ENCODE measurements around the gene MEIOSIN.
"Not testable (repeated sequence)": the region's sequence is repeated elsewhere in the genome, so short reads cannot be mapped to it uniquely, and the experiment has no call there.

MEIOSIN gene

DNA sequence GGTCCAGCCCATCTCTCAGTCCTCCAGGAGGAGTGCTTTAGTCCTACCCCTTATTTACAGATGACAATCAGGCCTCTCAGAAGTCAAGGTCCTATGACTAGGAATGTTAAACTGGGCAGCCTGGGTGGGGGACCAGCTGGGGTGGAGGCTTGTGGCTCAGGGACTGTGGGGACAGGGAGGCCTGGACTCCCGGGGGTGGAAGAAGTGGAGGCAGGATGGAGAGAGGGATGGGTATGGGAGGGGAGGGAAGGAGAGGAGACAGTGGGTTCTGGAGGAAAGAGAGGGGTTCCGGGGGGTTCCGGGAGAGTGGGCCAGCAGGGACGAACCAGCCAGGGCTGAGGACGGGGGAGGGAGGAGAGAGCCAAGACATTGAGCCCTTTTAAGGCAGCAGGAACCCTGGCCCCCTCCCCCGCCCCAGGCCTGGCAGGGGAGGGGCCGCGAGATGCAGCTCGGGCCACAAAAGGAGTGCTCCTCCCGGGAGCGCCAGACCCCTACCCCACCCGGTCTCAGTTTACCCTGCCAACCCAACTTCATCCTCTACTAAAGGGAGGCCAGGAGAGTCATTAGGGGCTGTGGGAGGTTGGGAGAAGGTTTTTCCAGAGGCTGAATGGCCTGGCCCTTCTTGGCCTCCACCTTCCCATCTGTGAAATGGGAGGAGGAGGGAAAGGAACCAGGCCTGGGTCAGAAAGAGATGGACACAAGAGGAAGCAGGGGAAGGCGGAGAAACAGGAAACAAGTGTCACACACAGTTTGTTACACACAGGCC lies 47.4 kb downstream of the MEIOSIN start:
- no peak for DNase-seq

DNA sequence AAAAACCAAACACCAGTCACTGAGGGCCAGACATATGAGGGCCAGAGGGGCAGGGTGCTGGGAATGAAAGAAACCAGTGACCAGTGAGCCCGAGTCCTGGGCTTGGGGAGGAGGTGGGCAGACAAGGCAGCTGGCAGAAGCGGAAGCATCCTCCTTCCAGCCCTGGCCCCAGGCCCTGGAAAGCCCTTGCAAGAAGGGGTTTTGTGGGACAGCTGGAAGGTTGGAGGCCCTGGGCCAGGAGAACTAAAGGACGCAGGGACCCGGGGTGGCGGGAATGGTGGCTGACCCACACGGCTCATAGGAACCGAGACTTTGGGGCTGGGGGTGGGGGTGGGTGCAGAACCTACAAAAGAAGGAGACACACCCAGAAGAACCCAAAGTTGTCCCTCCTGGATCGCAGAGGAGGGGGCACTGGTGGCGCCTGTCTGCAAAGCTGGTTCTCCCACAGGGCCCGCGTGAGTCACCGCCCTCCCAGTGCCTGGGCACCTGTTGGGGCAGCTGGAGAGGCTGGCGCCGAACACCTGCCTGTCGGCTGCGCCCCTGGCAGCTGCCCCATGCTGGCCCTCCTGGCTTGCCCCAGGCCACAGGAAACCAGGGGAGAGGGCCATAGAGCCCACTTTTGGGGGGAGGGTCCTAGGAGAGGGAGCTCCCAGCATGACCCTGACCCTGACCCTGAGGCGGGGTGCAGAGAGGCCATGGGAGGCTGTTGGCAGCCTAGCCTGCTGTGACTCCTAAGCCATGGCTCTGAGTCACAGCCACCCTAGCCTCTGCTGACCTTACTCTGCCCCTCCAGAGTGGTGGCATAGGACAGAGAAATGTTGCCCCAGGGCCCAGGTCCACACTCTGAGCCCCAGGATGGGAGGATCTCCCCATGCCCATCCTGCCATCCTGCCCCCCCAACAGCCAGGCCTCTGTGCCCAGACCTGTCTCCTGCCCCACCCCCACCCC lies 48.2 kb downstream of the MEIOSIN start:
- no peak for DNase-seq

DNA sequence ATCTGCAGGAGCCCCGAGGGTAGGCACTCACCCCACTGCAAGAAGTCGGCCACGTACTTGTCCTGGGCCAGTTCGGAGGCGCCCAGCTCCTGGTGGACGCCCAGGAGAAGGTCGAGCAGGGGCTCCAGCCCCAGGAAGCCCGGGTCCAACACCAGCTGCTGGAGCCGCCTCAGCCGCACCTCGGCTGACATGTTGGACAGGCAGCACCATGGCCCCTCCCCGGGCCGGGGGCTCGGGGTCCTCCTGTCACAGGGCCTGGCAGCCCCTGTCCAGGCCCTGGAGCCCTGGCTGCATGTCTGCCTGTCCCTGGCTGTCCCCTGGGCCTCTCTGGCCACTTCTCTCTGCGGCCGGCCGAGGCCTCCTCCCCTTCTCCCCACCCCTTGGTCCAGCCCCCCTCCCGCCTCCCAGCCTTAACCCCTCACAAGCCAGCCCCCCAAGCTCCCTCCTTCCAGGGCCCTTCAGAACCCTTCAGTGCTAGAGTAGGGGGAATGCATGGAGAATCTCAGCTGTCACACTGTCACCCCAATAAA lies 49.0 kb downstream of the MEIOSIN start, which contains the start of gene DMPK:
TSS of gene DMPK (minus strand) at position 329 of the 530 bp plus-strand sequence. CDS start at position 191, 138 bp downstream.
- no peak for DNase-seq

DNA sequence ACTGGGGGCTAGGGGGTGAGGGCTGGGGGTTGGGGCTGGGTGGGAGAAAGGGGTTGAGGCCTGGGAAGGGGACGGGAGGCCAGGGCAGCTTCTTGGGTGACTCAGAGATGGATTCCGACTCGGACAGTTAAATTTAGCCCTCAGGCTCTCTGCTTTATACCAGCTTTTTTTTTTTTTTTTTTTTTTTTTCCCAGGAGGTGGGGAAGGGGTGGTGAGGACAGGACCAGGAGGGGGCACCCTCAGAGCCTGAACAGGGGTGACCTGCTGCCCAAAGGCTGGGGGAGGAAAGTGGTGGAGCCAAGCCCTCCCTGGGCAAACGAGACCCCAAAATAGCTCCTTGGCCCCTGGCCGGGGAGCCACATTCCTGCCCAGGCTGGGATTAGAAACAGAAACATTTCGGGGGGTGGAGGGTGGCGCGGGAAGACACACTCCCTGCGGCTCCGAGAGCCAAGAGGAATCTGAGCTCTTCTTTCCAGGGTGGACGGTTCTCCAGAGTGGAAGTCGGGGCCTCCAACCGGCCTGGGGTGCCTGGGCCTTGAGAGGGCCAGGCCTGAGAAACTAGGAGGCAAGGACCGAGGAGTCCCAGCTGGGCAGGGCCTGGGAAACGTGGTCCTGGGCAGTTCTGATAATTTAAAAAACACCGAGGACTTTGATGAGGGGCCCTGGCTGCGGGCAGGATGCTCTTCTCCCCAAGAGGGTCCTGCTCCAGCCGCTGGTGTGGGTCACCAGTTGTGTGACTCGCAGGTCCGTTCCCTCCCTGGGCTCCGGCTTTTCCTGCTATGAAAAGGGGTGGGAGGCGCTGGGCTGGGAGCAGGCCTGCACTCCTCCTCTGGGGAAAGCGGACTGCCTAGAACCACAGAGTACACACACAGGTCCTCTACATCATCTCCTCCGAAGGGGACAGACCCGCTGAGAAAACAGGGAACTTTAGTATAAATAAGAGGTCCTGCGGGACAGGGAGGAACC lies 49.9 kb downstream of the MEIOSIN start:
- DNase-seq, result no peak

DNA sequence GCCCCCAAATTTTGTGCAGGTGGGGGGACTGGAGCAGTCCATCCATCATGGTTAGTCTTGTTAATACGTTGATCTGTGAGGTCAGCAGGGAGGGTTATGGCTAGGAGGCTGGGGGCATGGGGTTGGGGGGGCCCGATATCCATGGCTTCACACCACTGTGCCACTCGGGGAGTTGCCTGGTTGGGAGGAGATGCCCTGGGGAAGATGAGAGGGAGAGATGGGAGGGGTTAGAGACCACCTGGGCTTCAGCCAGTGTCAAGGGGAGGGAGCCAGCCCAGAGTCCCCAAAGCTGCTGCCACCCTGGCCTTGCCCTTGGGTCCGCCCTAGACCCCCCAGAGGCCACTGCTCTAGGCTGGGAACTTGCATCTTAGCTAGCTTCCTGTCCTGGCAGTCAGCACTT lies 50.9 kb downstream of the MEIOSIN start:
- DNase-seq, result no peak

DNA sequence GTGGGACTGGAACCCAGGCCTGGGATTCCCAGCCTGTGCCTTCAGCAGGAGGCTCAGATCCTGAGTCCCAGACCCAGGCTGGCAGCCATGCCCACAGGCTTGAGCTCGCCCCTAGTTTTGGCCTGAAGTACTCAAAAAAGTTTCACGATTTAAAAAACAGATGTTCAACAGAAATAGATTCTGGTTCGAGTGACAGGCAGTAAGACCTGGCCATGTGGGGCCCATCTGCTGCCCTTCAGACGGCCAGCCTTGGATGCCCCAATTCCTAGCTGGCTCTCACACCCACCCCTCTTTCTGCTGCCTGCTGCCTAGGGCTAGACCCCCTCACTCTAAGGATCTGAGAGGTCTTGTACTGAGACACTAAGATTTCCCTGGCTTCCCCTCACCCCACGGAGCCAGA lies 51.9 kb downstream of the MEIOSIN start:
- DNase-seq, result no peak

DNA sequence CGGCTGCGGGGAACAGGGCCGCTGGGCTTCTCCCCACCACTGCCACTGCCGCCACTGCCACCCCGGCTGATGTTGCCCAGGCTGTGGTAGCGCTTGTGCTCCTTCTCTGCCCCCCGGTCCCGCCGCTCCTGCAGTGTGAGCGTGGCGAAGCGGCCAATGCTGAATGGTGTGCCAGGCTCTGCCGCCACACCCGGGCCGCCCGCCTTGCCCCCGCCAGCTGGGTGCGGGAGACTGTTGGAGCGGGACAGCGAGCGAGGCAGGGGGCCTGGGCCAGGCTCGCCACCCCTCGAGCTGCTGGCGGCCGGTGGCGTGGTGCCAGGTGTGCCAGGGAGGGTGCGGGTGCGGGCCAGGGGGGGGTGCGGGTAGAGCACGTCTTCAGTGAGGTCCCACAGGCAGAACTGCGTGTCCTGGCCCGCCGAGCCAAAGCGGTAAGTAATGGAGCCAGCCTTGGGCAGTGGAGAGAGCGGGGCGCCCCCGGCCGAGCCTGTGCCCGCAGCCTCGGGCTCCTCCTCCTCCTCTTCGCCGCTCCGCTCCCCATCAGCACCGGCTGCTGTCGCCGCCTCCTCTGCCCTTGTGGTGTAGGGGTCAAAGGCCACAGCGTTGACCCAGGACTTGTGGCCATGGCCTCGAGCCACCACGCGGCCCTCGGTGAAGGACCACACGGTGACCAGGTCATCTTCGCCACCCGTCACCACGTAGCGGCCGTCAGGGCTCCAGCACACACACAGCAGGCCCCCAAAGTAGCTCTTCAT lies 52.7 kb downstream of the MEIOSIN start:
- DNase-seq, result no peak

DNA sequence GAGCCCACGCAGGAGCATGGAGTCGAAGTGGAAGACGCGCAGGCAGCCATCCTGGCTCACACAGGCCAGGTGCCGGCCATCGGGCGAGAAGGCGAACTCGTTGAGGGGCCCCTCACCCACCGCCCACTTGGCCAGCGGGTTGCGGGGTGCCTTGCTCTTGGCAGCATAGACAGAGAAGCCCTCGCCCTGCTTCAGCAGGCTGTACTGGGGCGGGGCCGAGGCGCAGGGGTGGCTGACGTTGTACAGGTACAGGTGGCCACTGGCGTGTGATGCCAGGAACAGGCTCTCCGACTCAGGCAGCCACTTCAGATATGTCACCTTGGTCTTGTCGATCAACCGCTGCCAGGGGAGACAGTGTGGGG lies 53.3 kb downstream of the MEIOSIN start:
- no peak for DNase-seq

DNA sequence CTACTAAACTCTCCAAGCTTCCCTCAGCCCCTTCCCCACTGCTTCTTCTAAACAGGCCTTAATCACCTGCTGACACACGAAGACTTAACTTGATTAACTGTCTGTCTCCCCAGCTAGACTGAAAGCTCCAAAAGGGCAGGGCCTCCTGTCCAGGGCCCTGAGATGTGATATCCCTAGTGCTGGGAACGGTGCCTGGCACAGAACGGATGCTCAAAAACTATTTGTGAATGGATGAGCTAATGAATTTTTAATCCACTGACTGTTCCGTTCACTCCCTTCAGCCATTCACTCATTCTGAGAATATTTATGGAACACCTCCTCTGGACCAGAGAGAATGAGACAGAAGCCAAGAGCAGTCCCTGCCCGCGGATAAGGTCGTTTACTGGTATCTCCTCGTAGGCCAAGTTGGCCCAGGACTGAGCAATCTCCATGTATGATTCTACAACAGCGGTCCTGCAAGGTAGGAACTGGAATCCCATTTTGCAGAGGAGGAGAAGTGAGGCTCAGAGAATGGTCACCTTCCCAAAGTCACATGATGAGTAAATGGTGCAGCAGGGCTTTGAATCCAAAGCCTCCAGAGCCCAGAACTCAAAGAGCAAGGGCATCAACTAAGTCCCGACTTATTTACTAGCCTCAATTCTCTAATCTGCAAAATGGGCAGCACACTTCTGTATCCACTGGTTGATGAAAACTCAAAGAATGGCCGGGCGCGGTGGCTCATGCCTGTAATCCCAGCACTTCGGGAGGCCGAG lies 56.0 kb downstream of the MEIOSIN start:
- no peak for DNase-seq

DNA sequence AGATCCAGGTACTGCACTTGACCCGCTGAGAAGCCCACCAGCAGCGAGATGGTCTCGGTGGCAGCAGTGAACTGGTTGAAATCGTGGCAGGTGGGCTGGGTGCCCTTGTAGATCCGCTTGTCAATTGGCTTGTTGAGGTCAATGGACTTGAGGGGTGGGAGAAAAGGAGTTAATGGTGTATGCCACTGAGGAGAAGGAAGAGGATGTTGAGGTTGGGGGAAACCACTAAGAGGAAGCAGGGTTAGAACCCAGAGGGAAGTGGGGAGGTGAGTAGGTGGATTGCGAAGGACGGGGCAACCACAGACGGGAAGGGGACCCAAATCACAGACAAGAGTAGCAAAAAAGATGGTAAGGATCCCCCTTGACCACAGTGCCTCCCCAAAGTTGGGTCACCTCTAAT lies 57.7 kb downstream of the MEIOSIN start:
- DNase-seq, result peak; percentile 52

DNA sequence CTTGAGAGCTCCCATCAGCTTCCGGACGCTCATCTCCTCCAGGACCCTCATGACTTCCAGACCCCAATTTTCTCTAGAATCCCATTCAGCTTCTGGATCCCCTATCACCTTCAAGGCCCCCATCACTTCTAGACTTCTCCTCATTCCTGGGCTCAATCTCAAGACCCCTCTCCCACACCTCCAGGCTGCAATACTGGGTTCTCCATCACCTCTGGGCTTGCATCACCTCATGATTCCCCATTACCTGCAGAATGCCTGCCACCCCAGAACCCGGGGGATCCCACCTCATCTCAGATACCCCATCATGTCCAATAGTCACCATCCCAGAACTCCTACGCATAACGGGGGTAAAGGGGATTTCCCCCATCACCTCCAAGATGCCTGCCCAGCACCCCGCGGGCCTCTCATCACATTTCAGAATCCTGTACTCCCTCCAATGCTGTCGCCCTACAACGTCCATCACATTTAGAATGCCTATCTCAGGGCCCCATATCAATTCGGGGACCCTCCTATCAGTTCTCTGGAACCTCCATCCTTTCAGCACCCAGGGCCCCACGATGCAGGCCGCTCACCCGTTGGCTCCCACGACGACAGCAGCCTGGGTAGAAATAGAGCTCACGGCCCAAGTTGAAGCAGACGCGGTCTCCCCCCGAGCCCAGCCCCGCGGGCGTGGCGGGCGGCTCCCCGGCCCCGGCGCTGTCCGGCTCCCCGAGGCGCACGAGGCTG lies 58.7 kb downstream of the MEIOSIN start:
- no peak for DNase-seq

DNA sequence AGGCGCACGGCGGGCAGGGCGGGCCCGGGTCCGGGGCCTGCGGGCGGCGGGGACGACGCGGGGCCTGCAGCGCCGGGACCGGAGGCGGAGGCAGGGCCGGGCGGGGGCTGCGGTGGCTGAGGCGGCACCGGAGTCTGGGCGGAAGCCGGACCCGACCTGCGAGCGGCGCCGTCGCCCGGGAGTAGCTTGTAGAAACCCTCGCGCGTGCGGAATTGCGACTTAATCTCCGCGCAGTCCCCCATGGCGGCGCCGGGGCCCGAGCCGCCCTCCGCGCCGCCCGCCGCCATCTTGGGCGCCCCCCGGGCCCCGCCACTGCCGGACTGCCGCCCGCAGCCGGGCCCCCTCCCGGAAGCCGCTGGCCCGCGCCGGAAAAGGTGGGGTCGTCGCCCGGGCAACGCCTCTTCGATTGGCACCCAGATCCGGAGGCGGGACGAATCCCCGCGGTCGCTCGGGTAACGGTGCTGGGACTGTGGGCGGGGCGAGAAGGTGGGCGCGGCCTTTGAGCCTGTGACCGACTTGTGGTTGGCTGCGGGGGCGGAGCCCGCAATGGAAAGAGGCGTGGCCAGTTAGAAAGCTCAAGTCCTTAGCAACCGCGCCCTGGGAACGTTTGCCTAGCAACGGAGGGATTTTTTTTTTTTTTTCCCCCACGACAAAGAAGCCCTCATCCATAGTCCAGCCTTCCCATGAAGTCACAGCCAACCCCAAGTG lies 59.4 kb downstream of the MEIOSIN start, which contains the start of gene DMWD:
TSS of gene DMWD (minus strand) at position 376 of the 708 bp plus-strand sequence. CDS start at position 287, 89 bp downstream.
- DNase-seq, result peak; percentile 100

DNA sequence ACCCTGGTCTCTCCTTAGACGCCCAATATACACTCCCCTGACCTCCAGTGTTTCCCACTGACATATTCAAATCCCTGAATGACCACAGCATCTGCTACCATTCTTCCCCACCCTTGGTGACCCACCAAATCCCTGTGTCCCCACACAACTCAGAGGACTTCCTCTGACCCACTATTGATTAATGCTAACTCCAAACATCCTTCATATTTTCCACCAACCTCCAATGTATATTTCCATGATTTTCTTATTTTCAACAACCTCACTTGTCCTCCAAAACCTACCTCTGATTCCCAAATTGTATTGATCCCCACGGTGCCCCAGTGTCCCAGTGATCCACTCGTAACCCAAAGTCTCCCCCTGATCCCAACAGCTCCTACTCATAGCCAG lies 59.9 kb downstream of the MEIOSIN start:
- DNase-seq, result no peak

DNA sequence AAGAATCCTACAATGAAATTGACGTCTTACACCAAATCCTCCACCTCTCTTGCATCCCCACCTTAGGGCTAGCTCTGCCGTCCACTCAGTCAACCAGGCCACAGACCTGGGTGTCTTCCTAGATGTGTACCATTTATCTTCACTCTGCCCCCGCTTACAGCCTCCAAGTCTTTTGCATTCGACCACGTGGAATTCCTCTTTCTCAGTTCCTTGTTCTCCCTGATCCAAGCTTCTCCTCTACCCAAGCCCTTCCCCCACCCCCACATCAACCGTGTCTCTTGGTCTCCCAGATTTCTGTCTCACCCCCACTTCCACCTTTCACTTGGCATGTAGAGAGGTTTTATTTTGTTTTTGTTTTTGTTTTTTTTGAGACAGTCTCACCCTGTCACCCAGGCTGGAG lies 60.6 kb downstream of the MEIOSIN start:
- no peak for DNase-seq

DNA sequence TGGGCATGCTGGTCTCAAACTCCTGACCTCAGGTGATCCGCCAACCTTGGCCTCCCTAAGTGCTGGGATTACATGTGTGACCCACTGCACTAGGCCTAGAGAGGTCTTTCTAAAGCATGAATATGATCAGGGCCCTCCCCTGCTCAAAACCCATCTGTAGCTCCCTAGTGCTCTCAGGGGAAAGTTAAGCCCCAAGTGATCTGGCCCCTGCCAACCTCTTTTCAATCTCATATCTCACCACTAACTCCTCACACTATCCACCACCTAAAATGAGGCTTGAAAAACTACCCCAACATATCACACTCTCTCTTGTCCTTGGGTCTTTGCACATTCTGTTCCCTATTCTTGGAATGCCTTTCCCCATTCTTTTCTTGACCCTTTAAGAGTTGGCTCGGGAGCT lies 61.4 kb downstream of the MEIOSIN start:
- DNase-seq, result no peak

DNA sequence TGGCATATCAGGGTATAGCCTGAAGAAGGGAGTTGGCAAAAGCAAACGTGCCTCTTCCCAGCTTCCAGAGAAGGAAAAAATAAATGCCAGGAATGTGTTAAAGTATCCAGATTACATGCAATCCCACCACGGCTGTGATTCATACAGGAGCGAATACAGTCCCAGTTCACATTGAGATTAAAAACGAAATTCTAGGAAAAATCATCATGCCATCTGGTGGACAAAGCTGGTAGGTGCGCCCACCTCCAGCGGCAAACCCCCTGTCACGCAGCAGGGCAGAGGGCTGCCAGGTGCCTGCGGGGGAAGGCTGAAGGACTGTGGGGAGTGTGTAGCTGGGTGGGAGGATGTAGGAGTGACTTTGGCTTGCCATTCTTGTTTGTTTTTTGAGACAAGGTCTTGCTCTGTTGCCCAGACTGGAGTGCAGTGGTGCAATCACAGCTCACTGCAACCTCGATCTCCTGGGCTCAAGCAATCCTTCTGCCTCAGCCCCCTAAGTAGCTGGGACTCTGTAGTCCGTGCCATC lies 65.8 kb downstream of the MEIOSIN start:
- peak; percentile 73 for DNase-seq

DNA sequence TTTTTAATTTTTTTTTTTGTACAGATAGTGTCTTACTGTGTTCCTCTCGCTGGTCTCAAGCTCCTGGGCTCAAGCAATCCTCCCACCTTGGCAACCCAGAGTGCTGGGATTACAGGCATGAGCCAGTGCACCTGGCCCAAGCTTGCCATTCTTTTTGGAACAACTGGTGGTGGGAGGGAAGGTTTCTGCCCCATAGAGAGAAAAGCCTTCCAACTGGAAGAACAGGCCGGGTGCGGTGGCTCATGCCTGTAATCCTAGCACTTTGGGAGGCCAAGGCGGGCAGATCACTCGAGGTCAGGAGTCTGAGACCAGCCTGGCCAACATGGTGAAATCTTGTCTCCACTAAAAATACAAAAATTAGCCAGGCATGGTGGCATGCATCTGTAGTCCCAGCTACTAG lies 66.3 kb downstream of the MEIOSIN start:
- not testable (repeated sequence) for DNase-seq

DNA sequence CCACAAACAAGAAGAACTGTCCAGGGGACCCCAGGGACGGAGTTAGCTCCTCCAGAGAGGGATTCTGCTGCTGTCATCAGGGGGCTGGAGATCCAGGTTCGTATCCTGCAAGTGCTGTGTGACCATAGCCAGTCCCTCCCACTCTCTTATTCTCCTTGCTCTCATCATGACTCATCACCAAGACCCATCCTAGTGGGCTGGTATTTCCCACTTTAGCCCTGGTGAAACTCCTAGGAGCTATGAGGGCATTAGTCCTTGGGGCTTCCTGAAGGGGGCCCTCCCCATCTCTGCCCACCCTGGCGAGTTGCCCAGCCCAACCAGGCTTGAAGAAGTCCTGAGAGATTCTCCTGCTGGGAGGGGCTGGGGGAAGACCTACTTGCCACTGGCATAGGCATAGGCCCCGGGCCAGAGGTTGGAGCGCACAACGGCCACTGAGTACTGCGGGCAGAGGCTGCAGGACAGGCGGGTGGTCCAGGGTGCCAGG lies 66.9 kb downstream of the MEIOSIN start:
- no peak for DNase-seq

DNA sequence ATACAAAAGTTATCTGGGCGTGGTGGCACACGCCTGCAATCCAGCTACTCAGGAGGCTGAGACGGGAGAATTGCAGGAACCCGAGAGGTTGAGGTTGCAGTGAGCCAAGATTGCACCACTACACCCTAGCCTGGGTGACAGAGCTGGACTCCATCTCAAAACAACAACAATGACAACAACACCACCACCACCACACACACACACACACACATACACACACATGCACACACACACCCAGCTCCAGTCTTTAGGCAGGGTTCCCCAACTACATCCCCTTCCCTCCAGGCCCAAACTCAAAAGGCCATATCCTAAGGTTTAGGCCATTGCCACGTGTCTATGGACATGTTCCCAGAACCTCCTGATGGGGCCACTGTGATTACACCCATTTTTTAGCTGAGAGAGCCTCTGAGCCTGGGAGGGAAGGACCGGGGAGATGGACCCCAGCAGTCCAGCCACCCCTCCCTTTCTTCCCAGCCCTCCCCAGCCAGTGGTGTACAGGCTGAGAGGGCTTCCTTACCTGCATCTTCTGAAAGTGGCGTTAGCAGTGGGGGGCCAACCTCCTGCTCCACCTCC lies 68.5 kb downstream of the MEIOSIN start:
- DNase-seq, result no peak

All from CD4-positive, alpha-beta T cell treated with Interleukin-17A for 4 hours (primary cell).